Ascending aorta (tissue), 2 donors: ENCODE data around the gene ADGRL3. TPM values are rescaled to one million over a fixed set of nuclear protein-coding genes. Genes with fewer than 3 reads are reported as not detected.
"Not testable (repeated sequence)": the region's sequence is repeated elsewhere in the genome, so short reads cannot be mapped to it uniquely, and the experiment has no call there.

Experiments used
- DNase-seq, 2 donors: peaks; one replicate each; pipeline ENCODE4 v3.0.0-alpha.2; 2019; ENCODE audit warnings: low spot score in 2 of 2
- H3K27ac ChIP-seq, 2 donors: fragments of 200-600 bp; sonication (generic); one replicate each; pipeline ENCODE4 v1.5.1; 2016 to 2017; ENCODE audit warnings: mild to moderate bottlenecking in 1 of 2
- H3K27me3 ChIP-seq: fragments of 200-600 bp; sonication (generic); one replicate; pipeline ENCODE4 v1.5.1; 2017
- H3K36me3 ChIP-seq, 2 donors: fragments of 200-600 bp; sonication (generic); one replicate each; pipeline ENCODE4 v1.5.1; 2016
- H3K4me1 ChIP-seq, 2 donors: fragments of 200-600 bp; sonication (generic); one replicate each; pipeline ENCODE4 v1.5.1; 2016 to 2017; ENCODE audit warnings: mild to moderate bottlenecking in 1 of 2
- H3K4me3 ChIP-seq, 2 donors: fragments of 200-600 bp; sonication (generic); one replicate each; pipeline ENCODE4 v1.5.1; 2016 to 2017; ENCODE audit warnings: mild to moderate bottlenecking in 1 of 2
- H3K9me3 ChIP-seq, 2 donors: fragments of 200-600 bp; sonication (generic); one replicate each; pipeline ENCODE4 v1.5.1; 2016
- intact Hi-C: fragments of 100-400 bp; cut with DNase I; formaldehyde crosslinking; loops from one replicate; pipeline ENCODE4 v1.15.1; 2023
- total RNA-seq: library from RNA; depleted of rRNA; stranded (reverse); fragments of >200 nt; gene quantifications from one replicate; pipeline ENCODE4 v1.1.0, GENCODE V29; 2016
- TF ChIP-seq, protein P1 (sequence below), 3 experiments: fragments of 200-600 bp in 2 of 3; fragments of 450-650 bp in 1 of 3; sonication (generic) in 2 of 3; IDR thresholded peaks; one replicate each; pipeline ENCODE4 v1.5.1; 2016 to 2019; ENCODE audit warnings: antibody characterized with exemption in 3 of 3, mild to moderate bottlenecking in 1 of 3, moderate library complexity in 1 of 3

Gene ADGRL3
- total RNA-seq, 1 donor from 2014 or later: 22.2 TPM

DNA sequence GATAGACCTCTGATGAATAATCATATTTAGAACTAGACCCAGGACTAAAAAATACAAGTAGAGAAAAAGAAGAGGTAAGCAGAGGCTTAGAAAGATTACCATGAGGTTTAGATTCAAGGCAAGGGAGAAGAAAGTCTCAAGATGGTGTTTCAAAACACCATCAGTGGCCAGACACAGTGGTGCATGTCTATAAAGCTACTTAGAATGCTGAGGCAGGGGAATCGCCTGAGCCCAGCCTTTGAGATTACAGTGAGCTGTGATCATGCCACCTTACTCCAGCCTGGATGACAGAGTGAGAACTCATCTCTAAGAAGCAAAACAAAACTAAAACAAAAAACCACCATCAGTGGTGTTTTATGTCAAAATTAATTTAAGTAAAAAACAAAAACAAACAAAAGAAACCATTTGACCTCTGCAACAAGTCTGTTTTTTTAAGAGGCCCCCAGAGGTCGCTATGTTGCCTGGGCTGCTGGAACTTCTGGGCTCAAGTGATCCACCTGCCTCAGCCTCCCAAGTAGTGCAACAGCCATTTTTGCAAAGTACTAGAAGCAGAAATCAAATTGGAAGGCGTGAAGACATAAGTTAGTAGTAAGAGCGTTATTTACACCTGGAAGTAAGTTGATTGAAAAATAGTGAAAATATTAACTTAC lies 784.3 kb downstream of the ADGRL3 start:
- H3K9me3 ChIP-seq: no peaks in the 10 kb centered on the region
- H3K36me3 ChIP-seq: peaks cover 0 to 4% of the 10 kb centered on the region in 2 donors
- TF ChIP-seq, protein P1, sequence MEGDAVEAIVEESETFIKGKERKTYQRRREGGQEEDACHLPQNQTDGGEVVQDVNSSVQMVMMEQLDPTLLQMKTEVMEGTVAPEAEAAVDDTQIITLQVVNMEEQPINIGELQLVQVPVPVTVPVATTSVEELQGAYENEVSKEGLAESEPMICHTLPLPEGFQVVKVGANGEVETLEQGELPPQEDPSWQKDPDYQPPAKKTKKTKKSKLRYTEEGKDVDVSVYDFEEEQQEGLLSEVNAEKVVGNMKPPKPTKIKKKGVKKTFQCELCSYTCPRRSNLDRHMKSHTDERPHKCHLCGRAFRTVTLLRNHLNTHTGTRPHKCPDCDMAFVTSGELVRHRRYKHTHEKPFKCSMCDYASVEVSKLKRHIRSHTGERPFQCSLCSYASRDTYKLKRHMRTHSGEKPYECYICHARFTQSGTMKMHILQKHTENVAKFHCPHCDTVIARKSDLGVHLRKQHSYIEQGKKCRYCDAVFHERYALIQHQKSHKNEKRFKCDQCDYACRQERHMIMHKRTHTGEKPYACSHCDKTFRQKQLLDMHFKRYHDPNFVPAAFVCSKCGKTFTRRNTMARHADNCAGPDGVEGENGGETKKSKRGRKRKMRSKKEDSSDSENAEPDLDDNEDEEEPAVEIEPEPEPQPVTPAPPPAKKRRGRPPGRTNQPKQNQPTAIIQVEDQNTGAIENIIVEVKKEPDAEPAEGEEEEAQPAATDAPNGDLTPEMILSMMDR (IDR thresholded peaks at IDR 0.05): no peak
- no peak overlapping the region for H3K27ac ChIP-seq
- H3K4me1 ChIP-seq: no peaks in the 10 kb centered on the region
- H3K4me3 ChIP-seq: no peak overlapping the region
- no peak for DNase-seq
- intact Hi-C loops: no loop called here
- H3K27me3 ChIP-seq: no peaks in the 10 kb centered on the region

DNA sequence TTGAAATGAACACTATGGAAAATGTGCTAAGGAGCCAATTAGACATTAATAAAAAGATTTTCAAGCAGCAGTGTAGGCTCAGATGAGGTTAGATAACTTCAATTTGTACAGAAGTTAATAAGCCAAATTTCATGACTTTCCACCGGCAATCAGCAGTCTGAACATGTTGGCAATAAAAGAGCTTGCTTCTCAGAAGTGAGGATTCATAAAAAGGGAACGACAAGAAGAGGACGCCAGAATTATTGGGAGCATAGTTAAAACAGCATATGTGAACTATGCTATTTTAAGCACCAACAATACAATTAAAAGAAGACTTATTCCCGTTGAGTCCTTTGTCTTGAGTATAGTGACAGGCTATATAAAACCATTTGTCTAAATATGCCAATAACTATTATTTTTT lies 785.3 kb downstream of the ADGRL3 start:
- no peaks in the 10 kb centered on the region for H3K4me1 ChIP-seq
- no peaks in the 10 kb centered on the region for H3K27me3 ChIP-seq
- H3K36me3 ChIP-seq: peaks cover 0 to 4% of the 10 kb centered on the region in 2 donors
- TF ChIP-seq, protein P1 (IDR thresholded peaks at IDR 0.05): no peak
- intact Hi-C loops: no loop called here
- no peak overlapping the region for H3K4me3 ChIP-seq
- no peak overlapping the region for H3K27ac ChIP-seq
- H3K9me3 ChIP-seq: no peaks in the 10 kb centered on the region
- DNase-seq: no peak

DNA sequence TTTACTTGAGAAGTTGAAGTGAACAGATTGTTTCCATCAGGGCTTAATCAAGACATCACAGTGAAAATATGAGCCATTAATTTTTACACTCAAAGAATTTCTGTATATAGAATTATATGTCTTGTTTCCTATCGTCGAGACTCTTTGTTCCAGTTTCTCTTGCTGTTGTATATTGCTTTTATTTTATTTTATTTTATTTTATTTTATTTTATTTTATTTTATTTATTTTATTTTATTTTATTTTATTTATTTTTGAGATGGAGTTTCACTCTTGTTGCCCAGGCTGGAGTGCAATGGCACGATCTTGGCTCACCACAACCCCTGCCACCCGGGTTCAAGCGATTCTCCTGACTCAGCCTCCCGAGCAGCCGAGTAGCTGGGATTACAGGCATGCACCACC lies 786.8 kb downstream of the ADGRL3 start:
- intact Hi-C loops, H3K9me3 ChIP-seq, H3K36me3 ChIP-seq, H3K27ac ChIP-seq, H3K4me3 ChIP-seq, H3K27me3 ChIP-seq, H3K4me1 ChIP-seq, DNase-seq: not testable (repeated sequence)

DNA sequence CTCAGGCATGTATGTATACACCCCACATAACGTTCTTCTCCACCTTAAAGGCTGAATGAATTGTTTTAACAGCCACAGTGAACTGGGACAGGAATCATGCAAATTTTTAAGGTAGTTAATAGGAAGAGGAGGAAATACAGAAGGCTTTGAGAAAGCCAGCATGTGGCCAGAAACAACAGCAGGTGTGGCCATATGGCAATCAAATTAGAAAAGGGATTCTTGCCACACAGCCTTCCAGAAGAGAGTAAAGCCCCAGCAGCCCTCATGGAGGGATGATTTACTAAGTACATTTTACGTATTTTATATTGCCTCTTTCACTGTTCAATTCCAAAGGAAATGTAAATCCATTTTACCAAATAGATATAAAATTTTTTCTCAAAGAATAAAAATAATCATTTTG lies 792.2 kb downstream of the ADGRL3 start:
- Histone ChIP-seq H3K9me3 (no peaks in the 10 kb centered on the region), H3K27me3 (no peaks in the 10 kb centered on the region), H3K36me3 (no peaks in the 10 kb centered on the region), H3K4me1 (no peaks in the 10 kb centered on the region), H3K27ac (no peak overlapping the region), H3K4me3 (no peak overlapping the region)
- no peak for DNase-seq
- intact Hi-C loops: loop anchor here (10.0 kb wide), 1 partner anchor 358 kb away; no protein-coding TSS in a partner anchor
- TF ChIP-seq, protein P1 (IDR thresholded peaks at IDR 0.05): no peak

DNA sequence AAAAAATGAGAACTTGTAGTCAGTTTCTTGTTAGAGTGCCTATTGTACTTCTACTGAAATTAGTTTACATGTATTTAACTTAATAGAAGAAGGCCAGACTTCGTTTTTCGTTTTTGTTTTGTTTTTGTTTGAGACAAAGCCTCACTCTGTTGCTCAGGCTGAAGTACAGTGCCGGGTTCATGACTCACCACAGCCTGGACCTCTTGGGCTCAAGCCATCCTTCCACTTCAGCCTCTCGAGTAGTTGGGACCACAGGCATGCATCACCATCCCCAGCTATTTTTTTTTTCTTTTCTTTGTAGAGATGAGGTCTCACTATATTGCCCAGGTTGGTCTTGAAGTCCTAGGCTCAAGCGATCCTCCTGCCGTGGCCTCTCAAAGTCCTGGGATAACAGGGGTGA lies 793.9 kb downstream of the ADGRL3 start:
- Histone ChIP-seq H3K27me3 (no peaks in the 10 kb centered on the region), H3K4me3 (no peak overlapping the region), H3K9me3 (no peaks in the 10 kb centered on the region), H3K4me1 (no peaks in the 10 kb centered on the region), H3K36me3 (no peaks in the 10 kb centered on the region), H3K27ac (no peak overlapping the region)
- TF ChIP-seq, protein P1 (IDR thresholded peaks at IDR 0.05): no peak
- intact Hi-C loops: loop anchor here (10.0 kb wide), 1 partner anchor 359 kb away; no protein-coding TSS in a partner anchor
- no peak for DNase-seq

DNA sequence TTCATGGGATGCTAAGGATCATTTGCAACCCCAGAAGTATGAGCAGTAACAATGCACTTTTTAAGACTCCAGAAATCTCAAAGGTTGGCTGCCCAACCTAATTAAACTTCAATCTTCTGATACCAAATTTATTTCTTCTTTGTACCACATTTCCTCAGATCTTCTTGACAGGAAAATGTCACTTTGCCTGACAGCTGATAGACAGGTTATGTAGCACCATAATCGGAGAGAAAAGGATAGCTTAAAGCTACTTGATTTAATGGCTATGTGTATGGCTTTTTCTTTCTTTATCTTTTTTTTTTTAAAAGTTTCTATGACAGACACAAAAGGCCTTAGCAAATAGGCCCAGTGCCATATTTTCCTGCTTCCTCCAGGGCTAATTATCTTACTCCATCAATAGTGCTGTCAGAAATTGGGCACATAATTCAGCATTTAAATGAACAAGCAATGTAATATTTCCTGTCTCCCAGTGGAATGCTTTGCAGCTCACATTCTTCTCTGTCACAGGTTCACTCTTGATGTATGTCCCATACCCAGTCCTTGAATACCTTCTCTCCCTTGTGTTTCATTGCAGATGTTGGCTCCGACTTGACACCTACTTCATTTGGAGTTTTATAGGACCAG lies 795.7 kb downstream of the ADGRL3 start:
- no peaks in the 10 kb centered on the region for H3K36me3 ChIP-seq
- no peaks in the 10 kb centered on the region for H3K4me1 ChIP-seq
- TF ChIP-seq, protein P1 (IDR thresholded peaks at IDR 0.05): no peak
- no peaks in the 10 kb centered on the region for H3K27me3 ChIP-seq
- no peak overlapping the region for H3K27ac ChIP-seq
- intact Hi-C loops: loop anchor here (10.0 kb wide), 1 partner anchor 361 kb away; no protein-coding TSS in a partner anchor
- DNase-seq: no peak
- no peak overlapping the region for H3K4me3 ChIP-seq
- no peaks in the 10 kb centered on the region for H3K9me3 ChIP-seq
